ENCODE data around the gene ASIC1.
A peak's percentile ranks its signal among the peaks of the same experiment; 100 is the strongest.
"Not testable (repeated sequence)": the region's sequence is repeated elsewhere in the genome, so short reads cannot be mapped to it uniquely, and the experiment has no call there.

ASIC1 gene

GRCh38 chr12:50057000-50057841 lies at the start of gene ASIC1:
Gene ASIC1, plus strand, starts transcription at chr12:50057596. Its CDS starts 1,171 bp downstream, at chr12:50058767.
- peak; percentile 46 for DNase-seq

GRCh38 chr12:50013361-50014147 lies 43.8 kb upstream of the ASIC1 start:
- DNase-seq, result no peak

DNA sequence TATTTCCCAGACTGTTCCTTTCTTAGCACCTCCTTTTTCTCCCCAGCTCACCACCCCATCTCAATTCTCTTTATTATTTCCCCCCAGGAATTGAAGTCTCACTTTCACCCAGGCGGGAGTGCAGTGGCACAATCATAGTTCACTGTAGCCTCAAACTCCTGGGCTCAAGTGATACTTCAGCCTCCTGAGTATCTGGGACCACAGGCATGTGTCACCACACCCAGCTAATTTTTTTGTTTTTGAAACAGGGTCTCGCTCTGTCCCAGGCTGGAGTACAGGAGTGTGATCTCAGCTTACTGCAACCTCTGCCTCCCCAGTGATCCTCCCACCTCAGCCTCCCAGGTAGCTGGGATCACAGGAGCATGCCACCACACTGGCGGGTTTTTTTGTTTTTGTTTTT lies 43.1 kb upstream of the ASIC1 start:
- no peak for DNase-seq

DNA sequence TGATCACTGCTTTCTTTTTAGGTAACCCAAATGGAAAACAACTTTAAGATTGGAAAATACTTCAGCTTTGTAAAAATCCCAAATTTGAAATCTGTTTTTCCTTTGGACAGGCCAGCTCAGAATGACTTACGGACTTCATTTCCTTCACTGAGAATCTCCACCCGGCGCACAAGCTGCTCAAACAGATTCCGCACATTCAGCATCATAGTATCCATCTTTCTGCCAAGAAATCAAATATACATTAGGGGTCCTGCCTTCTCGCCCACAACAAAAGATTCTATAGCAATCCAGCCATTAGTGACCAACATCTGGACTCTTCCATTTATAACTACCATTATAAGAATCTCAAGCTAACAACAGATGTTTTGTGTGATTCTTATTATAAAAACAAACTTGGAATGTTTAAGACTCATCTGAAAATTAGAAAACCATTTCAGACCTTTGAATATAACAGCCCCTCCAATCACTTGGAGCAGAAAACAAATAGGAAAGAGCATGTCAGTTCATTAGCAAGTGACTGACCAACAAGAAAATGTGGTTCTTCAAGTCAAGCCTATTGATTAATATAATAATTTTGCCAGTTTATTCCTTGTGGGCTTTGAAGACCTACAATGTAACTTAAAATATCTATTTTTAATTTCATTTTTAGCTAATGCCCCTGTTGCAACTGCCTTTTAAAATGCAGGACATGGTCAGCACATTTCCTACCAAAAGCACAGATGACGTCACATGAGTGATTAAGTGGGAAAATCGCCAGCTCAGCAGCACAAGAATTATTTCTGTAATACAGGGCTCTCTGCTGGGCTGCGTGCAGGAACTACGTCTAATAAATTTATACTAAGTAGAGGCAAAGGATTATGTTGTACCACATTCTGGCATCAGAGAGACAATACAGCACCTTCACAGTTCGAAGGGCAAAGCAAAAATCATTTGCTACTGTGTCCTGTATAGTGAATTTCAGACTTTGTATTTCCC lies 40.6 kb upstream of the ASIC1 start:
- peak; percentile 21 for DNase-seq

- DNase-seq, result no peak
These were observed 39.8 kb upstream of the ASIC1 start for GRCh38 chr12:50017641-50018040.

DNA sequence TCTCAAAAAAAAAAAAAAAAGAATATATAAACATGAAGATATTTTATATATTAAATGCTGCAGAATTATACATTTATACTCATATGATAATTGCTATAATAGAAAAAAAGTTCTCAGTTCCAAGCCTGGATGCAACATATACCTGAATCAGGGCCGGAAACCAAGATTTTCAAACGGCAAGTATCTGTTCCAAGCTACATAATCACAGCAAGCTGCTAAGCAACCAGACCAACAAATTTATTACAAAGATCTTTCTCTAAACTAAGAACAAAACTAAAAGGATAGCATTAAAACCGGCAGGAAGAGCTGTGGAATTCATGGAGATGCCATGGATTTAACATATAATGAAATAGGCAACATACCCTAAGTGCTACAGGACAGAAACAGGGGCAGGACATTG lies 39.2 kb upstream of the ASIC1 start:
- no peak for DNase-seq

GRCh38 chr12:50018968-50019367 lies 38.4 kb upstream of the ASIC1 start:
- DNase-seq, result no peak

DNA sequence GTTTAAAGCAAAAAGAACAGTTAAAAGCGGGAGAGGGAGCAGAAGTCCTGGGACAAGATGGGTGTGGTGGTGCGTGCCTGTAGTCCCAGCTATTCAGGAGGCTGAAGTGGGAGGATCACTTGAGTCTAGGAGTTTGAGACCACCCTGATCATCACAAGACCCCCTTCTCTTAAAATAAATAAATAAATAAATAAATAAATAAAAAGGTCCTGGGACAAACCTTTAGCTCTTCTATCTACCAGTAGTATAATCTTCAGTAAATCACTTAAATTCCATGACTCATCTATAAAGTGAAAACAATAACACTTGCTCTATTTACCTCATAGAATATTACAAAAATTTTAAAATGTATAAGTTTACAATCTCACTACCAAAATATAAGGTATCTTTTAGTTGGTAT lies 37.9 kb upstream of the ASIC1 start:
- DNase-seq, result no peak

- DNase-seq, result no peak
These were observed 36.4 kb upstream of the ASIC1 start for GRCh38 chr12:50021031-50021430.

GRCh38 chr12:50022903-50023302 lies 34.5 kb upstream of the ASIC1 start:
- DNase-seq, result no peak

- DNase-seq, result no peak
These were observed 33.2 kb upstream of the ASIC1 start for GRCh38 chr12:50024227-50024626.

- peak; percentile 56 for DNase-seq
These were observed 32.6 kb upstream of the ASIC1 start for GRCh38 chr12:50024805-50025186.

DNA sequence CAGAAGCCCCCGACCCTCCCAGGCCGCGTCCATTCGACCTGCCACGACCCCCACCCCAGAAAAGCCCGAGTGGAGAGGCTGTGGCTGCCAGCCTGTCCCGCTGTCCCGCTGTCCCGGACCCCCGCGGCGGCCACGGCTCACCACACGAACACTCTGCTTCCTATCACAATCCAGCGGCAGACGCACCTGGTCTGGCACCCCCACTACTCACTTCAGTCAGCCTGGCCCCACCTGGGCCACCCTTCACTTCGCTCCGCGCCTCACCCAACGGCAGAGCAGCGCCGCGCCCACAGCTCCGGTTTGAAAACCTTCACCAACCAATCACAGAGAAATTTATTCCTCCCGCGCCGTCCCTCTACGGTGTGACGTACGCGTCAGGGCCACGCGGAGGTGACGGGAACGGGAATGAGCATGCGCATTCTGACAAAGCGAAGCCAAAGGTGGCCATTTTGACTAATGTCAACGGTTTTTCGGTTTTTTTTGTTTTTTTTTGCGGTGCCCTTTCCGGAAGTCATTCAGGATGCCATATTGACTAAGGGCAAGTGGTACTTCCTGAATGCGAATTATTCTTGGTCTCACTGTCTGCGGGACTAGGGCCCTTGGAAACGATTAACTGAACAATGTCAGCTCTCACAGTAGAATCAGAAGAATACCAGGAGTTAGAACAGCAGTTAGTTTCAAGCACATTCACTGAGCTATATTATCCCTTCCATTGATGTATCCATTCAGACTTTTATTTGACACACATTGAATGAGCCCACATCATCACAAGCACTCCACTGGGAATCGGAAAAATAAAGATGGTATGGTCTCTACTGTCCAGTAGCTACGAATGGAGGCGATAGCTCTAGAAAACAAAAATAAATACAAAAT lies 32.0 kb upstream of the ASIC1 start, which contains the start of gene RACGAP1:
Gene RACGAP1, minus strand, starts transcription at position 308 of the 873 bp plus-strand sequence. CDS start 8,779 bp downstream, outside the sequence.
- peak; percentile 98 for DNase-seq

- DNase-seq, result no peak
These were observed 30.7 kb upstream of the ASIC1 start for GRCh38 chr12:50026691-50027090.

DNA sequence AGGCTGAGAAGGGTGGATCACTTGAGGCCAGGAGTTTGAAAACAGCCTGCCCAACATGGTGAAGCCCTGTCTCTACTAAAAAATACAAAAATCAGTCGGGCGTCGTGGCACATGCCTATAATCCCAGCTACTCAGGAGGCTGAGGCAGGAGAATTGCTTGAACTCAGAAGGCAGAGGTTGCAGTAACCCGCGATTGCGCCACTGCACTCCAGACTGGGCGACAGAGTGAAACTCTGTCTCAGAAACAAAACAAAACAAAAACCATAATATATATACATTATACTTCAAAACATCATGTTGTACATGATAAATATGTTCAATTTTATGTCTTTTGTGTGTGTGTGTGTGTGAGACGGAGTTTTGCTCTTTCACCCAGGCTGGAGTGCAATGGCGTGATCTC lies 26.9 kb upstream of the ASIC1 start:
- not testable (repeated sequence) for DNase-seq

- DNase-seq, result no peak
These were observed 24.9 kb upstream of the ASIC1 start for GRCh38 chr12:50032515-50032853.

- DNase-seq, result no peak
These were observed 24.4 kb upstream of the ASIC1 start for GRCh38 chr12:50032854-50033581.

DNA sequence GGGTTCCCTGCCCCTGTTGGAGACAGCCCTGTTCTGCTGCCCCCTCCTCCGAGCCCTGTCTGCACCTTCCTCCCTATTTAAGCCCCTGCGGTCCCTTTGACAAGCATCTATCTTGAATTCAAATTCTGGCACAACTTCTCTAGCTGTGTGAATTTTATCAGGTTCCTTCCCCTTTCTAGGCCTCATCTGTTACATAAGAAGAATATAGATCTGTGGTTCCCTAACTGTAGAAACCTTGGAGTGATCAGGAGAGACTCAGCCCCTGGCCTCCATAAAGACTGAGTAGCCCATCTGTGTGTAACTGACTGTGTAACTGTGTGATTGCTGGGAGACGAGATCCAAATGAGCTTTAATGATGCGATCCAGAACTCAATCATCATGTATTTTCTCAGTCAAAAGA lies 19.1 kb upstream of the ASIC1 start:
- DNase-seq, result no peak

DNA sequence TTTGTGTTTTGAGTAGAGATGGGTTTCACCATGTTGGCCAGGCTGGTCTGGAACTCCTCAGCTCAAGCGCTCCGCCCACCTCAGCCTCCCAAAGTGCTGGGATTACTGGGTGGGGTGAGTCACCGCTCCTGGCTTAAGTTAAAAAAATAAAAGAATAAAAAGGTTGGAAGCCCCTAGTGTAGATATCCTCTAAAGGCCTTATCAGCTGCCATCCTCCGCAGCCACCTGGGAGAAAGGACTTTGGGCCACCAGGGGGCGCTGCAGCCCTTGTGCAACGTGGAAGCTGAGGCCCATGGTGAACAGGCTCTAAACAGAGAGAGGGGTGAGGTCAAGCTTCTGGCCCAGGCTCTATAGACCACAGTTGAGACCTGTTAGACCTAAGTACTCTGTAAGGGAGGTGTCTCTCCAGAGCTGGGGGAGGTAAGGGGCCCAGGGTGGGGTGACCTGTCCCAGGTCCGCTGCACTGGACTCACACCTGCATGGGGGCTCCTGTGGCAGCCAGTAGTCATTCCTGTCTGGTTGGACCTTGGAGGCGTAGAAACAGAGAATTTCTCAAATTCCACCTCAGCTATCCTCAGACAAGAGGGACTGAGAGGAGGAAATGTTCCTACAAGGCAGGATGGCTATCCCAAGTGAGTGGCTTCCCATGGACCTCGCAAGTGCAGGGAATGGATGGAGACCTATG lies 18.1 kb upstream of the ASIC1 start:
- no peak for DNase-seq

DNA sequence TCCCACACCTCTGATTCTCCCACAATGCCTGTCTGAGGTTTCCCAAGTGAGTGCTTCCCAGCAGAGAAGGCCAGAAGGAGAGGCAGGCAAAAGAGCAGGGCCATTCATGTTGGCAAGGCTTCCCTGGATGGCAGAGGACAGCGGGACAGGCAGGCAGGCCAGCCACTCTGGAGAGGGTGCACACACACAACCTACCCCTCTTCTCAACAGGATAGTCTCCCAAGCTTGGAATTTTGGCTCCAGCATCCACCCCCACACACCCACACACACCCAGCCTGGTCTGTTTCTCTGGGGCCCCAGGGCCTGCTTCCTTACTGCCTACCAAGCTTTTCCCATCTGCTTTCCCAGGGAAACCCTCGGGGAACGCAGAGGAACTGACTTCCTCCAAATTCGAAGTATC lies 16.7 kb upstream of the ASIC1 start:
- DNase-seq, result no peak
